ENCODE measurements around the gene SDC1.
A peak's percentile ranks its signal among the peaks of the same experiment; 100 is the strongest.

The SDC1 gene

DNA sequence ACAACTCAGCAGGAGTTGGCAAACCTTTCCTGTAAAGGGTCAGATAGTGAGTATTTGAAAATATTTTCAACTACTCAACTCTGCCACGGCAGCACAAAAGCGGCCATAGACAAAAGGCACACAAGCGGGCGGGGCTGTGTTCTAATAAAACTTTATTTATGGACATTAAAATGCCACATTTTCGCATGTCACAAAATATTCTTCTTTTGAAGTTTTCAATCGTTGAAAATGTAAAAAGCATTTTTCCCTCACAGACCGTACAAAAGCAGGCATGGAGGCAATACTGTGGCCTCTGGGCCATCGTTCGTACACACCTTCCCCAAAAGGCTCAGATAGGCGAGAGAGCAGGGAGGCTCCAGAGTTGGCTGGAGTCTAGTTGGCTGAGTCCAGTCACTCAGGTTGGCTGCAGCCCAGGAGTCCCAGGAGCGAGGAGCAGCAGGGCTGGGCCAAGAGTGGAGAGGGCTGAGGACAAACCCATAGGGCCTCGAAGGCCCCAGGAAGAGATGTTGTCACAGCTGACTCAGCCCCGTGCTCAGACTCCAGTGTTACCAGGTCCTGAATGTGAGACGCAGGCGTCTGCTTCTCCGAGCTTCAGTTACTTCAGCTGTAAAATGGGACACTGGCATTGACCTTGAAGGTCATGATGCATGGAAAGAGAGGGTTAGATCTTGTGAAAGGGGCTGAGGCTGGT is 42.5 kb downstream of the SDC1 start:
- TF ChIP-seq, protein P1, sequence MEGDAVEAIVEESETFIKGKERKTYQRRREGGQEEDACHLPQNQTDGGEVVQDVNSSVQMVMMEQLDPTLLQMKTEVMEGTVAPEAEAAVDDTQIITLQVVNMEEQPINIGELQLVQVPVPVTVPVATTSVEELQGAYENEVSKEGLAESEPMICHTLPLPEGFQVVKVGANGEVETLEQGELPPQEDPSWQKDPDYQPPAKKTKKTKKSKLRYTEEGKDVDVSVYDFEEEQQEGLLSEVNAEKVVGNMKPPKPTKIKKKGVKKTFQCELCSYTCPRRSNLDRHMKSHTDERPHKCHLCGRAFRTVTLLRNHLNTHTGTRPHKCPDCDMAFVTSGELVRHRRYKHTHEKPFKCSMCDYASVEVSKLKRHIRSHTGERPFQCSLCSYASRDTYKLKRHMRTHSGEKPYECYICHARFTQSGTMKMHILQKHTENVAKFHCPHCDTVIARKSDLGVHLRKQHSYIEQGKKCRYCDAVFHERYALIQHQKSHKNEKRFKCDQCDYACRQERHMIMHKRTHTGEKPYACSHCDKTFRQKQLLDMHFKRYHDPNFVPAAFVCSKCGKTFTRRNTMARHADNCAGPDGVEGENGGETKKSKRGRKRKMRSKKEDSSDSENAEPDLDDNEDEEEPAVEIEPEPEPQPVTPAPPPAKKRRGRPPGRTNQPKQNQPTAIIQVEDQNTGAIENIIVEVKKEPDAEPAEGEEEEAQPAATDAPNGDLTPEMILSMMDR (IDR thresholded peaks at IDR 0.05; ENCODE audit: insufficient read depth, low read depth, low read length, missing control alignments), result no peak
- peak; percentile 95 for DNase-seq (ENCODE audit: low read depth)

DNA sequence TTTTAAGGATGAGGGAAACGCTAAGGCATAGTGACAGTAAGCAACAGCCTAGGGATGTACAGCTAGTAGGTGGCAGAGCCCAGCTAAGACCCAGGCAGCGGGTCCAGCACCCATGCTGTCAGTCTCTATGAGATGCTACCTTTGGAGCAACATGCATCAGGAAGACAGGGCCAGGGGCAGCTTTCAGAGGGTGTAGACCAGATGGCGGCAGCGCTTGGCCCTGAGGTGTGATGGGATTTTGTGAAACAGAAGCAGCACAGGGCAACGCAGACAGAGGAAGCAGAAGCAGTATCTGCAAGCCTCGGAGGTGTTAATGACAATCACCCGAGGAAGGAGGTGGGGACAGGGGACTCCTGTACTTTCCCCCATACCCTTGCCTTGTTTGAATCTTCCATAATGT is 43.2 kb downstream of the SDC1 start:
- TF ChIP-seq, protein P1 (IDR thresholded peaks at IDR 0.05; ENCODE audit: insufficient read depth, low read depth, low read length, missing control alignments), result no peak
- no peak overlapping the region for H3K4me3 ChIP-seq (ENCODE audit: low read length)
- no peak for DNase-seq (ENCODE audit: low read depth)

More for the DNA sequence above, 42.5 kb downstream of the SDC1 start:
- H3K4me3 ChIP-seq (ENCODE audit: low read length), result no peak overlapping the region

DNA sequence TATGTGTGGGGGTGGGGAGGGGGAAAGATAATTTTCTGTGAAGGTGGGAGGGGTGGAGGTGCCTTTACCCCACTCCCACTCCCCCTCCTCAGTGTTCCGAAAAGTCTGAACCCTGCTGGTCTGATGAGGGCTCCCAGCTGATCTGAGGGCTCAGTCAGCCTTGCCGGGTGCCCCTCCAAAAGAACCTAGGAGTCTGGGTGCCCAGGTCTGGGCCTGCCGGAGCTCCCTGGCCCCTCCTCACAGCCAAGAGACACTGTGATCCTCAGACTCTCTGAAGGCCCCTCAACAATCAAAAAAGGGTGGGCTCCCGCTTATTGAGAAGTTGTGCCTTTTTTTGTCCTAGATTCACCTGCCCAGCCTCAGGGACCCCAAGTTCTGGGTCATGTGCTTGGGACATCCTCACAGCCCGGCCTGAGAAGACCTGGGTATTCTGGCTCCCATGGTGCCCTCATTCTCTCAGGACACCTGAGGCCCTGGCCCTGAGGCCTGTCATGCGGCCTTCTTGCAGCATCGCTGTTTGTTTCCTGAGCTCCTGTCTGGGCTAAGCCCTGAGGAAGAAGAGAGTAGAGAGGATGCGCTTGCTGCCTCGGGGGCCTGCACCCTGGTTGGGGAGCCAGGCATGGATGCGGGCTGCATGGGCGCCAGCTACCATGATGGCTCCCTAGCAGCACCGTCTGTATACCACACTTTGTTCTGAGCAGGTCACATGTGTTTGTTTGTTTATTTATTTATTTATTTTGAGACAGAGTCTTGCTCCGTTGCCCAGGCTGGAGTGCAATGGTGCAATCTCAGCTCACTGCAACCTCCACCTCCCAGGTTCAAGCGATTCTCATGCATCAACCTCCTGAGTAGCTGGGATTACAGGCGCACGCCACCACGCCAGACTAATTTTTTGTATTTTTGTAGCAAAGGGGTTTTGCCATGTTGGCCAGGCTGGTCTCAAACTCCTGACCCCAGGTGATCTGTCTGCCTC is 44.0 kb downstream of the SDC1 start:
- TF ChIP-seq, protein P1 (IDR thresholded peaks at IDR 0.05; ENCODE audit: insufficient read depth, low read depth, low read length, missing control alignments), result no peak
- no peak for DNase-seq (ENCODE audit: low read depth)

DNA sequence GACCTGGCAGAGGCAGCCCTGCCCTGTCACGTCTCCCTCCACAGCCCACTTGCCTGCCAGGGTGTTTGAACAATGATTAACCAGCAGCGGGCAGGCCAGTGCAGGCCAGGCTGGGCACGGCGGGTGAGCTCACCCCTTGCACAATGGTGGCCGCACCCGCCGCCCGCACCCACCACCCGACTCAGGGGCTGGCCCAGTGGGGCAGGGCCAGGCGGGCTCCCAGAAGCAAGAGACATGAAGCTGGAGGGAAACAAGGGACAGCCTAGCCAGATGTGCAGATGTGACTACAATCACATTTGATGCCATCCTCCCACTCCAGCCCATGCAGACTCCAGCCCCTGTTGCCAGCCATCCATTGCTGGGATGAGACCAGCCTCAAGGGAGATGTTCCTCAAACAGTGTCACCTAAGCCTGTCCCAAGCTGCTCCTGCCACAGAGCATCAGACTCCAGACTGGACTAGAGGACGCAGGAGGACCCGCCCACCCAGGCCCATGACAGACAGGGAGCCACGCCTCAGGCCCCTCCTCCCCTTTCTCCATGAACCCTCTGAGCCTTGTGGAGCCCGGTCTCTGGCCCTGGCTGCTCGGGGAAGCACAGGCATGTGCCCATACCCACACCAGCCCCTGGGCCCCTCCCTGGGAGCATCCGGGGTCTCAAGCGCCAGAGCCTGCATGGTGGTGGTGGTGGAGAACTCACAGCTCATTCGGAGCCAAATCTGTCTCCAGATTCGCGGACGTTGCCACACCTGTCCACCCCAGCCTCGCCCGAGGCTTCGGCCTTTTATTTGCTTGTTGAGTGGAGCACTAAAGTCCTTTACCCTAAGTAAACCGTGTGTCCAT is 45.0 kb downstream of the SDC1 start:
- TF ChIP-seq, protein P1 (IDR thresholded peaks at IDR 0.05; ENCODE audit: insufficient read depth, low read depth, low read length, missing control alignments), result peak; percentile 24
- DNase-seq (ENCODE audit: low read depth), result peak; percentile 99
- no peak overlapping the region for H3K4me3 ChIP-seq (ENCODE audit: low read length)

More for the DNA sequence above, 44.0 kb downstream of the SDC1 start:
- no peak overlapping the region for H3K4me3 ChIP-seq (ENCODE audit: low read length)

DNA sequence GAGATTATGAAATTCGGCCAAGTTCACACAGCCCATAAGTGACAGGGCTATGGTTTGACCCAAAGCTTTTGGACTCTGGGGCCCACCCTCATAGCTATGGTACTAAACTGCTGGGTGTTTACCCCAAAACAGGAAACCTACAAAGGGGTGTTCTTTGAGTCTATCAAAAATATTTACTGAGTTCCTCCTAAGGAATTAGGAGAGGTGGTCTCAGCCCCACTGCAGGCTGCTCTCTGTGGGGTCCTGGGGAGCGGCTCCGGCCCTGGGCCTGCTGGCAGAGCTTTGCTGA is 45.5 kb downstream of the SDC1 start:
- DNase-seq (ENCODE audit: low read depth), result no peak
- H3K4me3 ChIP-seq (ENCODE audit: low read length), result no peak overlapping the region
- TF ChIP-seq, protein P1 (IDR thresholded peaks at IDR 0.05; ENCODE audit: insufficient read depth, low read depth, low read length, missing control alignments), result no peak

DNA sequence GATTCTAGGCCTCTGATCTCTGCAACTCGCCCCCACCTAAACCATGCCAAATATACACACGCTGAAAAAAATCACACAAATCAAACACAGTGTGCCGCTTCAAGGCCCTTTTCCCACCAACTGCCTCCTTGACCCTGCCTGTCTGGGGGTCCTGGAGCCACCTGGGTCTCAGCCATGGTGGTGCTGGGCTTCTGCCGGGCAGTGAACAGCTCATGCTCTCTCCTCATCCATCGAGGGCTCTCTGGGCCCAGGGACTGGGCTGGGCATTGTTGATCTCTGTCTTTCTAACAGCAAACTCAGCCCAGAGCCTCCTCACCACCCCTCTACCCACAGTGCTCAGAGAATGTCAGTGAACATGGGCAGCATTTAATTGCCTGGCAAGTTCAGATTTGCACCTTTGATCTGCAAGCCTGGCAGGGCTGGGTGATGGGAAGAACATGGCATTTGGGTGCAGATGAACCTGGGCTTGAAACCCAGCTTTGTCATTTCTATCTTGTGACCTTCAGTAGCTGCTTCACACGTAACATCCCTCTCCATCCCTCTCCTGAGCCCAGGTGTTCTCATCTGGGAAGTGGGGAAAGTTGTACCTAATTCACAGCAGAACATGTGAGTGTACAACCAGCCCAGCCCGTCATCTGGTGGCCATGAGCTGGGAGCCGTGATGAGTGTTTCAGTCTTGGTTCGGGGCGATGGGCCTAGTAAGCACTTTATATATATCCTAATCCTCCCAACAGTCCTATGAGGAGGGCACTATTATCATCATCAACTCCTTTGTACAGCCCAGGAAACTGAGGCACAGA is 46.1 kb downstream of the SDC1 start:
- DNase-seq (ENCODE audit: low read depth), result no peak
- TF ChIP-seq, protein P1 (IDR thresholded peaks at IDR 0.05; ENCODE audit: insufficient read depth, low read depth, low read length, missing control alignments), result no peak
- H3K4me3 ChIP-seq (ENCODE audit: low read length), result no peak overlapping the region

Data from epithelial cell of esophagus (primary cell).